ENCODE data around the gene HES3. TPM values are rescaled to one million over a fixed set of nuclear protein-coding genes. Genes with fewer than 3 reads are reported as not detected.

Gene HES3
- total and polyA plus RNA-seq, 2 donors (not counting 1 experiment from before 2014, with no cell fraction given) = not detected

GRCh38 chr1:6209661-6210580 is 34.1 kb upstream of the HES3 start:
- H3K27me3 Mint-ChIP-seq = peaks cover 27% of the 10 kb centered on the region
- intact Hi-C loops (cut with micrococcal nuclease) = no loop called here
- H3K9me3 Mint-ChIP-seq (ENCODE audit: insufficient read depth) = no peaks in the 10 kb centered on the region
- peaks cover 41 to 49% of the 10 kb centered on the region in 2 donors for H3K4me1 ChIP-seq (ENCODE audit: control insufficient read depth in 2 of 2, insufficient read depth in 2 of 2, low read length in 2 of 2)
- H3K27me3 ChIP-seq (replicated peaks in 1 of 4; ENCODE audit: control extremely low read depth in 1 of 4, control insufficient read depth in 3 of 4, insufficient read depth in 4 of 4, low read length in 3 of 4) = peaks cover 0 to 52% (median 18%) of the 10 kb centered on the region in 4 experiments
- no peak for TF ChIP-seq EZH2 (IDR thresholded peaks at IDR 0.05; ENCODE audit: borderline replicate concordance, insufficient read depth, low read depth, low read length, poor library complexity, severe bottlenecking)
- TF ChIP-seq CTCF (IDR thresholded peaks at IDR 0.05) = peak; percentile 9
- no peak overlapping the region for H3K27ac Mint-ChIP-seq
- peak; percentile 32 for ATAC-seq (ENCODE audit: low read depth)
- no peak overlapping the region for H2AFZ ChIP-seq (ENCODE audit: insufficient read depth, low read depth, low read length, poor library complexity, severe bottlenecking)
- H3K9me3 ChIP-seq (ENCODE audit: control extremely low read depth in 1 of 3, control insufficient read depth in 2 of 3, insufficient read depth in 1 of 3, low read length in 2 of 3) = peaks cover 0 to 18% (median 0%) of the 10 kb centered on the region in 3 donors
- no peak overlapping the region for H3K27ac ChIP-seq (ENCODE audit: low read length in 2 of 2)
- no peak overlapping the region for H3K9ac ChIP-seq (ENCODE audit: low read length)
- H3K36me3 ChIP-seq (replicated peaks in 1 of 2; ENCODE audit: control extremely low read depth in 1 of 2, control insufficient read depth in 1 of 2, extremely low read depth in 1 of 2, insufficient read depth in 2 of 2, low read length in 1 of 2) = no peaks in the 10 kb centered on the region
- H3K4me3 ChIP-seq (ENCODE audit: control extremely low read depth in 1 of 5, extremely low read depth in 1 of 5, insufficient read depth in 1 of 5, low read depth in 2 of 5, low read length in 4 of 5) = peak overlapping the region in 1 of 5 experiments; percentile 36
- DNase-seq = peak; percentile 36
- CTCF ChIA-PET = interaction anchor here (1.4 kb wide), 1 partner anchor 37 kb away, joined by 4 read pairs; no protein-coding TSS in a partner anchor
- peak overlapping the region; percentile 71 for H3K4me3 Mint-ChIP-seq
- H4K20me1 ChIP-seq (ENCODE audit: control insufficient read depth, insufficient read depth, low read length, poor library complexity, severe bottlenecking) = no peaks in the 10 kb centered on the region
- 81% methylated on average over 16 of the region's 17 CpGs for WGBS (ENCODE audit: insufficient coverage)
- POLR2A ChIA-PET = interaction anchor here (0.5 kb wide), 1 partner anchor 26 kb away, joined by 3 read pairs; the partner anchor contains the start of gene ICMT
- H3K4me2 ChIP-seq (replicated peaks; ENCODE audit: low read depth, low read length, poor library complexity, severe bottlenecking) = peak overlapping the region; percentile 74
- peaks cover 30% of the 10 kb centered on the region for H3K4me1 Mint-ChIP-seq
- no peaks in the 10 kb centered on the region for H3K79me2 ChIP-seq (ENCODE audit: control insufficient read depth, insufficient read depth, low read length)
